Effector memory CD8-positive, alpha-beta T cell (primary cell): Measurements from ENCODE around the gene FURIN.
"Not testable (repeated sequence)": the region's sequence is repeated elsewhere in the genome, so short reads cannot be mapped to it uniquely, and the experiment has no call there.

Experiments used
- ATAC-seq: fragments of 150-1000 bp; cut with Tn5 transposase; replicated peaks from 2 replicates; pipeline ENCODE4 v1.10.0; 2021; ENCODE audit warnings: mild to moderate bottlenecking, moderate library complexity
- DNase-seq, 3 experiments: peaks; one replicate each; pipeline ENCODE4 v3.0.0; 2021
- H3K27ac Mint-ChIP-seq, 2 donors: one replicate each; pipeline ENCODE4 v1.8.0; 2022; ENCODE audit warnings: mild to moderate bottlenecking in 2 of 2, mixed read lengths in 2 of 2, moderate library complexity in 2 of 2
- H3K27me3 Mint-ChIP-seq, 2 donors: one replicate each; pipeline ENCODE4 v1.8.0; 2022; ENCODE audit warnings: mixed read lengths in 2 of 2
- H3K36me3 Mint-ChIP-seq: one replicate; pipeline ENCODE4 v1.8.0; 2022; ENCODE audit warnings: mild to moderate bottlenecking, moderate library complexity, mixed read lengths; ENCODE audit not compliant: insufficient read depth
- H3K4me1 Mint-ChIP-seq, 2 donors: one replicate each; pipeline ENCODE4 v1.8.0; 2022; ENCODE audit warnings: low read depth in 2 of 2, mixed read lengths in 2 of 2
- H3K4me3 Mint-ChIP-seq, 2 donors: one replicate each; pipeline ENCODE4 v1.8.0; 2022; ENCODE audit warnings: mild to moderate bottlenecking in 2 of 2, mixed read lengths in 2 of 2, moderate library complexity in 2 of 2
- H3K9me3 Mint-ChIP-seq, 2 donors: one replicate each; pipeline ENCODE4 v1.8.0; 2022; ENCODE audit warnings: mixed read lengths in 2 of 2

FURIN gene

GRCh38 chr15:90834626-90835025, 33.8 kb upstream of the FURIN start:
- H3K9me3 Mint-ChIP-seq, result no peaks in the 10 kb centered on the region
- H3K4me1 Mint-ChIP-seq, result peaks cover 13 to 29% of the 10 kb centered on the region in 2 donors
- H3K36me3 Mint-ChIP-seq, result peaks cover 14% of the 10 kb centered on the region
- H3K27ac Mint-ChIP-seq, result no peak overlapping the region
- H3K4me3 Mint-ChIP-seq, result no peak overlapping the region
- ATAC-seq (no peak), DNase-seq (no peak)
- H3K27me3 Mint-ChIP-seq, result peaks cover 0 to 7% of the 10 kb centered on the region in 2 donors

- ATAC-seq (no peak), DNase-seq (no peak)
- Mint-ChIP-seq H3K4me3 (no peak overlapping the region), H3K36me3 (peaks cover 13% of the 10 kb centered on the region), H3K4me1 (peaks cover 13 to 21% of the 10 kb centered on the region in 2 donors), H3K27me3 (no peaks in the 10 kb centered on the region), H3K27ac (peak overlapping the region in 1 of 2 donors; percentile 89), H3K9me3 (no peaks in the 10 kb centered on the region)
Observed at GRCh38 chr15:90836296-90836871, 32.0 kb upstream of the FURIN start.

DNA sequence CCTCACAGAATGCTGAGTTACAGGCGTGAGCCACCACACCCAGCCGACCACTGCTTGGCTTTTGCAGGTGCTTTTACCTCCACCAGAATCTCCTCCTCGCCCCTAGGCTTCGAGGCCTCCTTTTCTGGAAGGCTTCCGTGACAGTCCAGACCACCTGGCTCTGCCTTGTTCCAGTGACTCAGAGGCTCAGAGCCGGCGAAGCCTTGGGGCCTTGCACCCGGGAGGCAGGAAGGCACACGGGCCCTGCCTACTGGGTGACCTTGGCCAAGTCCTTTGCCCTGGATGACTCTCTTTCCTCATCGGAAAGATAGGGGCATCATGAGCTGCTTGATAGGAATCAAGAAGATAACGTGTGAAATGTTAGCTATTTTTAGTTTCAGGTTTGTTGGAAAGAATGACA, 31.3 kb upstream of the FURIN start:
- ATAC-seq (no peak), DNase-seq (no peak)
- Mint-ChIP-seq H3K36me3 (peaks cover 13% of the 10 kb centered on the region), H3K27ac (peak overlapping the region in 1 of 2 donors; percentile 89), H3K27me3 (no peaks in the 10 kb centered on the region), H3K4me1 (peaks cover 13 to 21% of the 10 kb centered on the region in 2 donors), H3K9me3 (no peaks in the 10 kb centered on the region), H3K4me3 (peak overlapping the region in 1 of 2 donors; percentile 65)

DNA sequence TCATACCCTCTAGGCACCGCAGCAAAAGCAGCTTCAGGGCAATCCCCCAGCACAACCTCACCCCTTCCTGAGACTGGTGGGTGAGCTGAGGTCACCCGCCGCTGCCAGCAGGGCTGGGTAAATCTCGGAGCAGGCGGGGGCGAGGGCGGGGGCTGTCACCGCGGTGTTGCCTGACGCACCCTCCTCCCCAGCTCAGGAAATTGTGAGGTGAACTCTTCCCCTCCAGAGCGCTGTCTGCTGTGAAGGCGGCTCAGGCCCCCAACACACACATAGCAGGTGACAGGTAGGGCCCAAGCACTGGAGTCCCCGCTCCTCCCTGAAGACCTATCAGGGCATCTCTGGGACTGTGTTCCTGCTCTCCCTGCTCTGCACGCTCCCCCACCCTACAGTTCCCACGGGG, 30.2 kb upstream of the FURIN start:
- Mint-ChIP-seq H3K27ac (peak overlapping the region; percentile 76 to 89), H3K4me3 (peak overlapping the region; percentile 63 to 65), H3K36me3 (peaks cover 13% of the 10 kb centered on the region), H3K9me3 (no peaks in the 10 kb centered on the region), H3K27me3 (no peaks in the 10 kb centered on the region), H3K4me1 (peaks cover 13 to 21% of the 10 kb centered on the region in 2 donors)
- DNase-seq (peak; percentile 73 to 87 (median 87)), ATAC-seq (peak; percentile 91)

- DNase-seq, result no peak
- peak; percentile 11 for ATAC-seq
Observed at GRCh38 chr15:90838544-90838943, 29.8 kb upstream of the FURIN start.

GRCh38 chr15:90839187-90840071, 29.0 kb upstream of the FURIN start:
- peaks cover 13 to 21% of the 10 kb centered on the region in 2 donors for H3K4me1 Mint-ChIP-seq
- peak overlapping the region in 1 of 2 donors; percentile 89 for H3K27ac Mint-ChIP-seq
- peak overlapping the region in 1 of 2 donors; percentile 65 for H3K4me3 Mint-ChIP-seq
- H3K27me3 Mint-ChIP-seq, result no peaks in the 10 kb centered on the region
- no peaks in the 10 kb centered on the region for H3K9me3 Mint-ChIP-seq
- H3K36me3 Mint-ChIP-seq, result peaks cover 13% of the 10 kb centered on the region
- no peak for ATAC-seq
- DNase-seq, result no peak

More at GRCh38 chr15:90838544-90838943, 29.8 kb upstream of the FURIN start:
- no peaks in the 10 kb centered on the region for H3K9me3 Mint-ChIP-seq
- H3K4me3 Mint-ChIP-seq, result peak overlapping the region; percentile 63 to 65
- peak overlapping the region; percentile 76 to 89 for H3K27ac Mint-ChIP-seq
- peaks cover 13% of the 10 kb centered on the region for H3K36me3 Mint-ChIP-seq
- H3K27me3 Mint-ChIP-seq, result no peaks in the 10 kb centered on the region
- peaks cover 13 to 21% of the 10 kb centered on the region in 2 donors for H3K4me1 Mint-ChIP-seq

- Mint-ChIP-seq H3K27me3 (no peaks in the 10 kb centered on the region), H3K36me3 (peaks cover 13% of the 10 kb centered on the region), H3K27ac (peak overlapping the region in 1 of 2 donors; percentile 73), H3K9me3 (no peaks in the 10 kb centered on the region), H3K4me3 (no peak overlapping the region), H3K4me1 (peaks cover 13 to 24% of the 10 kb centered on the region in 2 donors)
- DNase-seq (no peak), ATAC-seq (no peak)
Observed at GRCh38 chr15:90840157-90840855, 28.1 kb upstream of the FURIN start.

DNA sequence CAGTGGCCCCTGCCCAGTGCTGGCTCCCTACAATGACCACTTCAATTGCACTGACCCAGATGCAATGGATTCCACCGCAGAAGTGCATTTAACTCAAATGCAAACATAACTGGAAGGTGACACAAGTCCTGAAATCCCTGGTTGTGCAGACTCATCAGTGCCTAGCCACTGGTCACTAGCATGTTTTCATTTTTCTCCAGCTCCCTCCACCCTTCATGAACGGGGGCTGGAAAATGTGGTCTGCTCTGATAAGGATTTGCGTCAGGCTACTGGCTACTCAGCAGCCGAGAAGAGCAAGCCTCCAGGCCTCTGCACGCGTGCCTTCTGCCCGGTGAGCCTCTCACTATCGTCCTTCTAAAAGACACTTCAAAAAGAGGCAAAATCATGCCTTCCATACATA, 27.4 kb upstream of the FURIN start:
- DNase-seq, result no peak
- Mint-ChIP-seq H3K9me3 (no peaks in the 10 kb centered on the region), H3K27ac (no peak overlapping the region), H3K4me1 (peaks cover 13 to 25% of the 10 kb centered on the region in 2 donors), H3K4me3 (no peak overlapping the region), H3K27me3 (no peaks in the 10 kb centered on the region), H3K36me3 (peaks cover 13% of the 10 kb centered on the region)
- ATAC-seq, result no peak

GRCh38 chr15:90844696-90845095, 23.7 kb upstream of the FURIN start:
- no peaks in the 10 kb centered on the region for H3K27me3 Mint-ChIP-seq
- H3K4me3 Mint-ChIP-seq, result no peak overlapping the region
- DNase-seq, result no peak
- H3K9me3 Mint-ChIP-seq, result no peaks in the 10 kb centered on the region
- peaks cover 3% of the 10 kb centered on the region for H3K36me3 Mint-ChIP-seq
- ATAC-seq, result no peak
- peaks cover 0 to 4% of the 10 kb centered on the region in 2 donors for H3K4me1 Mint-ChIP-seq
- H3K27ac Mint-ChIP-seq, result peak overlapping the region in 1 of 2 donors; percentile 60

DNA sequence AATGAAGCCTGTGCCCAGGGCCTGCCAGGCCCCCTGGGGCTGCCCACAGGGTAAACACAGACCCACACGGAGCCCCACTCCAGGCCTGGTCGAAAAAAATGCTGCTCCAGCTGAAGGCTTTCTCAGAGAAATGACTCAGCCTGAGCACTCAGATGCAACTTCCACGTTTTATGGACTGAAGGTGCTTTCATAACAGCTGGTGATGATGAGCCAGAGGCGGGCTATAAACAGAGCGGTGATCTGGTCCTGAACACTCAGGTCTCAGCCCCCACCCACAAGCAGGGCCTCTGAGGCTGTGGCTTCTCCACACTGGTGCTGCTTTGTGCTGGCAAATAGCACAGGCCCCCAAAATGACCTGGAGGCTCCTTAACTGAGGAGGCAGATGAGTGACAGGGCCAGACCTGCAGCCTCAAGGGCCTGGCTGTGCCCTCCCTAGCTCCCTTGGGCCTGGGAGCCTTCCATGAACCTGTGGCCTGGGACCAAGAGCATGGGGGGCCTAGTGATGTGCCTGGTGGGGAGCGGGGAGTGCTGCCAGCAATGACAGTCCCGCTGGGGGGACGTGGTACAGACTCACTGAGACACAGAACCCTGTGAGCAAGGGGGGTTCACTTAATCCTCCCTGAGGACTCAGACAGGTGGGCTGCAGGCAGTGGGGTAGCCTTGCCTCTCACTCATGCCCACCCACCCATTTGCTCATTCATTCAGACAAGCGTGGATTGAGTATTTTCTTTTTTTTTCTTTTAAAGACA, 23.0 kb upstream of the FURIN start:
- Mint-ChIP-seq H3K9me3 (no peaks in the 10 kb centered on the region), H3K27ac (peak overlapping the region in 1 of 2 donors; percentile 60), H3K4me3 (no peak overlapping the region), H3K27me3 (no peaks in the 10 kb centered on the region), H3K36me3 (no peaks in the 10 kb centered on the region), H3K4me1 (peaks cover 0 to 4% of the 10 kb centered on the region in 2 donors)
- ATAC-seq (peak; percentile 81), DNase-seq (no peak)

GRCh38 chr15:90849424-90849823, 19.0 kb upstream of the FURIN start:
- ATAC-seq, H3K27ac Mint-ChIP-seq, H3K27me3 Mint-ChIP-seq, H3K9me3 Mint-ChIP-seq, H3K4me3 Mint-ChIP-seq, DNase-seq: not testable (repeated sequence)
- Mint-ChIP-seq H3K36me3 (peaks cover 31% of the 10 kb centered on the region), H3K4me1 (peaks cover 19 to 33% of the 10 kb centered on the region in 2 donors)

DNA sequence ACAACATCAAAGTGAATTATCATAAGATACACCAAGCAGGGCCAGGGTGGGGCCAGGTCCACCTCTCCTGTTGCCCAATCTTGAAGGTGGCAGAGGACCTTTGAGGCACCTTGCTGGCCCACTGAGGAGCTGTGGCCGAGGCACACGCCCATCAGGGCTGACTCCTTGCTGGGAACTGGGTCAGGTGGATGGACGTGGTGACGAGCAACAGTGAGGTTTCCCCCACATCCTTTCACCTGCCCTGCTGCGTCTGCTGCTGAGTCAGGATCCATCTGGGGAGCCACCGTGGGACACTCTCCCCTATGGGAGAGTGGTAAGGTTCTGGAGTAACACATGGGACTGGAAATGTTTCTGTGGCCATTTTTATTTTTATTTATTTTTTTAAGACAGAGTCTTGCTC, 17.3 kb upstream of the FURIN start:
- ATAC-seq, result peak; percentile 66
- Mint-ChIP-seq H3K27me3 (peaks cover 7 to 8% of the 10 kb centered on the region in 2 donors), H3K9me3 (no peaks in the 10 kb centered on the region), H3K36me3 (peaks cover 36% of the 10 kb centered on the region), H3K4me3 (peak overlapping the region; percentile 58 to 80), H3K27ac (peak overlapping the region; percentile 86 to 97), H3K4me1 (peaks cover 19 to 41% of the 10 kb centered on the region in 2 donors)
- peak in 2 of 3 experiments; percentile 57 to 59 for DNase-seq

DNA sequence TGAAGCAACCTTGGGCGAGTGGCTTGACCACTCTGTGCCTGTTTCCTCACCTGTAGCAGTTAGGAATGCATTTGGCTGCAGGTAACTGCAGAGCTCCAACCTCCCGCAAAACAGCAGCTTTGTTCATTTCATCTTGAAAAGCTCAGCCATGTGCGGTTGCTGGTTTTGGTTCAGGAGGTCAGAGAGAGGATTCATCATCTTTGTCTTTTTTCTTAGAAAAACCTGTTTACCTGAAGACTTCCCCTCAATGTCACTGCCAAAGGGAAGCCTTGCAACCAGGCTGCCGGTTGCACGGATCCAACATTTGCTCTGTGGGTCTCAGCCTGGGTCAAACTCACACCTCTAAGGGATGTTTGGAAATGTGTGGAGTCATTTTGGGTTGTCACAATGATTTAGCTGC, 16.4 kb upstream of the FURIN start:
- ATAC-seq (no peak), DNase-seq (no peak)
- peaks cover 7 to 8% of the 10 kb centered on the region in 2 donors for H3K27me3 Mint-ChIP-seq
- H3K4me3 Mint-ChIP-seq, result peak overlapping the region; percentile 65 to 80
- H3K9me3 Mint-ChIP-seq, result no peaks in the 10 kb centered on the region
- H3K4me1 Mint-ChIP-seq, result peaks cover 27 to 50% of the 10 kb centered on the region in 2 donors
- H3K36me3 Mint-ChIP-seq, result peaks cover 43% of the 10 kb centered on the region
- H3K27ac Mint-ChIP-seq, result peak overlapping the region; percentile 86 to 97
